Heart right ventricle (tissue), 16 donors: Measurements from ENCODE around the gene ALPK3. TPM values are rescaled to one million over a fixed set of nuclear protein-coding genes. Genes with fewer than 3 reads are reported as not detected.

Source experiments
- ATAC-seq, 8 donors: fragments of 200-7000 bp; cut with Tn5 transposase; one replicate each; pipeline ENCODE4 v1.9.1; 2020; ENCODE audit warnings: mild to moderate bottlenecking in 8 of 8, moderate library complexity in 8 of 8, moderate number of reproducible peaks in 1 of 8
- DNase-seq, 2 donors: peaks; one replicate each; pipeline ENCODE4 v3.0.0-alpha.2; 2020
- H3K27ac ChIP-seq, 10 donors: fragments of 200-600 bp; sonication (generic) in 2 of 10; one replicate each; pipeline versions ENCODE4 v1.5.0 to v1.8.0; 2020 to 2022; ENCODE audit warnings: mild to moderate bottlenecking in 3 of 10
- H3K27me3 ChIP-seq, 7 donors: fragments of 200-600 bp; one replicate each; pipeline ENCODE4 v1.8.0; 2021 to 2022; ENCODE audit warnings: mild to moderate bottlenecking in 2 of 7
- H3K36me3 ChIP-seq, 9 donors: fragments of 200-600 bp; sonication (generic) in 1 of 9; one replicate each; pipeline versions ENCODE4 v1.5.0 to v1.8.0; 2020 to 2022; ENCODE audit warnings: mild to moderate bottlenecking in 2 of 9
- H3K4me1 ChIP-seq, 9 donors: fragments of 200-600 bp; sonication (generic) in 1 of 9; one replicate each; pipeline versions ENCODE4 v1.5.0 to v1.8.0; 2020 to 2022; ENCODE audit warnings: mild to moderate bottlenecking in 4 of 9
- H3K4me3 ChIP-seq, 10 donors: fragments of 200-600 bp; sonication (generic) in 2 of 10; one replicate each; pipeline versions ENCODE4 v1.5.0 to v1.8.0; 2020 to 2022; ENCODE audit warnings: mild to moderate bottlenecking in 7 of 10, moderate library complexity in 2 of 10
- H3K9me3 ChIP-seq, 11 donors: fragments of 200-600 bp in 10 of 11; sonication (generic) in 2 of 11; one replicate each; pipeline versions ENCODE4 v1.5.0 to v1.8.0; 2013 to 2022; ENCODE audit warnings: mild to moderate bottlenecking in 2 of 11, control low read depth in 1 of 11, moderate library complexity in 1 of 11
- WGBS, 2 donors: extraction: QIAGEN DNeasy Blood & Tissue Kit; methylation state at CpG; one replicate each; pipeline ENCODE4 v1.1.7; 2013; ENCODE audit warnings: inconsistent platforms in 1 of 2; 5-methylcytosine and 5-hydroxymethylcytosine counted together
- intact Hi-C, 10 donors: fragments of 100-400 bp; cut with DNase I; formaldehyde crosslinking; loops; one replicate each; pipeline versions ENCODE4 v1.11.1 to v1.14.2; 2022
- polyA plus RNA-seq, 2 donors: library from polyadenylated mRNA; stranded (reverse); fragments of 200-250 nt; gene quantifications; one replicate each; pipeline ENCODE4 v1.2.3, GENCODE V29; 2013
- total RNA-seq, 10 donors: library from RNA; stranded (reverse); fragmentation: NEBNext Ultra II Directional in 3 of 10; extraction: Animal tissue kit (Norgen Biotek cat#: 25700) in 3 of 10; gene quantifications; one replicate each; pipeline versions ENCODE4 v1.2.1 to v1.2.4, GENCODE V29; 2021 to 2023
- TF ChIP-seq, protein P1 (sequence below), 9 donors: fragments of 200-600 bp; sonication (generic) in 2 of 9; IDR thresholded peaks; one replicate each; pipeline versions ENCODE4 v1.5.0 to v1.8.0; 2021 to 2022; ENCODE audit warnings: antibody characterized with exemption in 9 of 9, mild to moderate bottlenecking in 5 of 9, moderate library complexity in 1 of 9
- donor health status: Arrhythmogenic right ventricular cardiomyopathy.
- donor health status: ischemic (EF 13 %, LVEDD 7.1; RV severe dilation, severe dysfunction).
- donor health status: healthy with polysubstance abuse.
- donor health status: DM: no; HTN: yes; CAD: no.
- donor health status: DM: no; HTN: no; CAD: no.
- donor health status: ischemic (EF 25% LVEDD 6.9; RV normal size, moderate dysfunction).
- donor health status: ischemic (EF 25% LVEDD 5.7; RV mildly dilated, moderate dysfunction).
- donor health status: healthy.
- donor health status: DM: yes; HTN: yes; CAD: no.
- donor health status: Ischemic cardiomyopathy.
- donor health status: ischemic (EF 35%, LVEDD 5.7; RV mildly dilated, moderate dysfunction).
- donor health status: nonischemic (EF 11% LVEDD 7.7; RV severe dilation, severe dysfunction).
- donor health status: DM: yes; HTN: yes; CAD: no.
- donor health status: PGD.
- donor health status: ischemic (EF 29% LVEDD 5.4; RV normal size, mild dysfunction).
- donor health status: nonischemic (EF 23%, LVEDD 6.1; RV moderate dilation, normal function).

The ALPK3 gene
- total and polyA plus RNA-seq, 12 donors, result 35.1 to 268 (median 162) TPM

DNA sequence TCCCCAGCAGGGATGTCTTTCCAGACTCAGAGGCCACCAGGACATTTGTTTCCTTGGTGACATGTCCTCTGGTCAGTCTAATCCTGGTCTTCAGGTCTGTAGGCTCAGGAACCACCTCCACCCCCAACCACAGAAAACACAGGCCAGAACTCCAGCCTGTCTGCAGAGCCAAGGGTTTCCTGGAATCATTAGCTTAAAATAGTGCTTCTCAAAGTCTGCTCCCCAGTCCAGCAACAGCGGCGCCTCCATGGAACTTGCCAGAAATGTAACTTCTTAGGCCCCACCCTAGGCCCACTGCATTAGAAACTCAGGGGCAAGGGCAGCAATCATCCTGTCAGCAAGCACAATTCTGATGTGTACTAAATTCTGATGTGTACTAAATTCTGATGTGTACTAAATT lies 87.3 kb downstream of the ALPK3 start:
- peaks cover 0 to 8% (median 0%) of the 10 kb centered on the region in 11 donors for H3K9me3 ChIP-seq
- DNase-seq, result peak in 1 of 2 donors; percentile 51
- H3K4me3 ChIP-seq, result no peak overlapping the region
- WGBS, 2 donors, result 4 to 39% methylated on average over 2 of the region's 2 CpGs
- peak overlapping the region; percentile 30 to 91 (median 70) for H3K27ac ChIP-seq
- ATAC-seq, result peak; percentile 76 to 91 (median 84)
- TF ChIP-seq, protein P1, sequence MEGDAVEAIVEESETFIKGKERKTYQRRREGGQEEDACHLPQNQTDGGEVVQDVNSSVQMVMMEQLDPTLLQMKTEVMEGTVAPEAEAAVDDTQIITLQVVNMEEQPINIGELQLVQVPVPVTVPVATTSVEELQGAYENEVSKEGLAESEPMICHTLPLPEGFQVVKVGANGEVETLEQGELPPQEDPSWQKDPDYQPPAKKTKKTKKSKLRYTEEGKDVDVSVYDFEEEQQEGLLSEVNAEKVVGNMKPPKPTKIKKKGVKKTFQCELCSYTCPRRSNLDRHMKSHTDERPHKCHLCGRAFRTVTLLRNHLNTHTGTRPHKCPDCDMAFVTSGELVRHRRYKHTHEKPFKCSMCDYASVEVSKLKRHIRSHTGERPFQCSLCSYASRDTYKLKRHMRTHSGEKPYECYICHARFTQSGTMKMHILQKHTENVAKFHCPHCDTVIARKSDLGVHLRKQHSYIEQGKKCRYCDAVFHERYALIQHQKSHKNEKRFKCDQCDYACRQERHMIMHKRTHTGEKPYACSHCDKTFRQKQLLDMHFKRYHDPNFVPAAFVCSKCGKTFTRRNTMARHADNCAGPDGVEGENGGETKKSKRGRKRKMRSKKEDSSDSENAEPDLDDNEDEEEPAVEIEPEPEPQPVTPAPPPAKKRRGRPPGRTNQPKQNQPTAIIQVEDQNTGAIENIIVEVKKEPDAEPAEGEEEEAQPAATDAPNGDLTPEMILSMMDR (IDR thresholded peaks at IDR 0.05), result no peak
- no peaks in the 10 kb centered on the region for H3K27me3 ChIP-seq
- intact Hi-C loops, result no loop called here
- no peaks in the 10 kb centered on the region for H3K36me3 ChIP-seq
- peaks cover 6 to 44% (median 21%) of the 10 kb centered on the region in 9 donors for H3K4me1 ChIP-seq

DNA sequence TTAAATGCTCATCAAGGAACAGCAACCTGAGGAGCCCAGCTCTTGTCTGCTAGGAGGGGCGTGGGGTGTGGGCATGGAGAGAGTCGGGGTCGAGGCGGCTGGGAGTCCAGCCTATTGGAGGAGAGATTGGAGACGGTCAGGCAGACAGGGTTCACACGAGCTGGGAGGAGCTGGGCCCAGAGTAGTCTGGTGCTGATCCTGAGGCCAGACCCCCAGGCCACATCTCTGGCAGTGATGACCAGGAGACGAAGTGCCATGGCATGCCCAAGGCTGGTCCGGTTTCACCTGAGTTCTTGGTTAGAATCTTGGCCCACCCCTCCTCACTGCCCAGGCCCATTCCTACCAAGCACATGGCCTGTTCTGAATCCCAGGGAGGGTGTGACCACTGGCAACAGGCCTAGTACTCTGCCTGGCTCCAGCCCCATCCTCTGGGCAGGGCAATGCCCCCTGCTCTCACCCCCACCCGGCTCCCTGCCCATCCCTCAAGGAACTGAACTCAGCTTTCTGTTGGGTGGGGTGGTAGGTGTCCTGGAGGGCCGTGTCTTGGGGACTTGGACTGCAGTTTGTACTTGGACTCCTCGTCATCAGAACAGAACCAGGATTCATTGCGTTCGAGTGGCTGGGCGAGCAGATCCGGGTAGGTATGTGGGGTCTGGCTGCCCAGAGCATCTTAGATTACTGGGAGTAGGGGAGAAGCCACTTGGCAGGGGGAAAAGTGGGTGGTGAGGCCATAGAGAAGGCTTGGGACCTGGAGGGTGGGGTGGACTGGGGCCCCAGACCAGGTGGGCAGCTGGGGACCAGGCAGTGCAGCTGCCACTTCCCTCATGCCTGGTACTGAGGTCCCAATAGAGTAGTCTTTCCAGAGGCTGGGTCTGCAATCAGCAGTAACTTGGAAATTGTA lies 88.1 kb downstream of the ALPK3 start:
- DNase-seq (no peak), ATAC-seq (peak in 6 of 8 donors; percentile 30 to 68 (median 58))
- Histone ChIP-seq H3K4me1 (peaks cover 6 to 53% (median 26%) of the 10 kb centered on the region in 9 donors), H3K27ac (peak overlapping the region in 7 of 10 donors; percentile 45 to 91 (median 82)), H3K27me3 (no peaks in the 10 kb centered on the region), H3K36me3 (no peaks in the 10 kb centered on the region), H3K4me3 (no peak overlapping the region), H3K9me3 (peaks cover 0 to 7% (median 0%) of the 10 kb centered on the region in 11 donors)
- 85 to 90% methylated on average over 15 of the region's 15 CpGs for WGBS, 2 donors
- TF ChIP-seq, protein P1 (IDR thresholded peaks at IDR 0.05), result no peak
- intact Hi-C loops, result no loop called here

DNA sequence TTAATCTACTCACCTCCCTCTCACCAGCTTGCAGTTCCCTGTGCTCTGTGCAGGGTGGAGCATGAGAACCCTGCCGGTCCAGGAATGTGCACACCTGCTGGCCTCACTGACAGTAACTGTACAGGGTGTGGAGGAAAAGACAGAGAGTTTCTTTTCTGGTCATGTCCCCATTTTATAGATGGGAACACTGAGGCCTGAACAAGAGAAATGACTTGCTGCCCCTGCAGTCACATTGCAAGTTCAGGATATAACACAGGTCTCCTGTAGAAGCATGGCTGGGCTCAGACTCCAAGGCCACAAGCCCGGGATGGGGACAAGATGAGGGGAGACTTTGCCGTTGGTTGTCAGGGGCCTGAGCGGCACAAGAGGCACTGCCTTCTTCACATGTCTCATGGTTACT lies 90.6 kb downstream of the ALPK3 start:
- TF ChIP-seq, protein P1 (IDR thresholded peaks at IDR 0.05), result no peak
- DNase-seq (no peak), ATAC-seq (no peak)
- whole genome bisulfite sequencing, 2 donors, result 94 to 99% methylated on average over 4 of the region's 4 CpGs
- Histone ChIP-seq H3K36me3 (no peaks in the 10 kb centered on the region), H3K27ac (no peak overlapping the region), H3K4me1 (peaks cover 23 to 77% (median 46%) of the 10 kb centered on the region in 9 donors), H3K4me3 (no peak overlapping the region), H3K27me3 (no peaks in the 10 kb centered on the region), H3K9me3 (no peaks in the 10 kb centered on the region)
- intact Hi-C loops, result no loop called here

DNA sequence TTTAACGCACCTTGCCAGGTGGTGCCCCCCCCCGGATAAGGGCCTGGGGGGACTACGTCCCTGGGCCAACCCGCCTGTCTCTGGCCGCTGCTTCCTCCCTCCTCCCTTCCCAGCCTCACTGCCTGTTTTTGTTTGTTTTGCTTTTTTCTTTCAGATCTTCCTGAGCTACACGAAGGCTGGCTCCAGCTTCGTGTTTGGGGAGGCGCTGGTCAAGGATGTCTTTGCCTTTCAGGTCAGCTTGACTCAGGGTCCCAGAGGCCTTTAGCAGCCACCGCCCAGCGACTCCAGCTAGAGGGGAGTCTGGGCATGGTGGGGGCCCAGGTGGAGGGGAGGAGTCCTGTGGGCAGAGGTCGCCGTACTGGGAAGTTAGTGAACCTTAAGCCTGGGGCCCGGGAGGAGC lies 91.4 kb downstream of the ALPK3 start:
- Histone ChIP-seq H3K36me3 (no peaks in the 10 kb centered on the region), H3K27ac (no peak overlapping the region), H3K4me3 (no peak overlapping the region), H3K27me3 (no peaks in the 10 kb centered on the region), H3K9me3 (no peaks in the 10 kb centered on the region), H3K4me1 (peaks cover 31 to 83% (median 54%) of the 10 kb centered on the region in 9 donors)
- ATAC-seq, result no peak
- WGBS, 2 donors, result 68 to 73% methylated on average over 13 of the region's 13 CpGs
- intact Hi-C loops, result no loop called here
- no peak for DNase-seq
- TF ChIP-seq, protein P1 (IDR thresholded peaks at IDR 0.05), result no peak
